GM12891 (cell line): ENCODE measurements around the gene LRMDA.

ENCODE experiments used
- DNase-seq: peaks from one replicate; pipeline ENCODE4 v3.0.0; 2011; ENCODE audit warnings: low spot score; ENCODE audit not compliant: insufficient read length
- FAIRE-seq: peaks from 2 replicates; lab custom pipeline; 2011; peaks lifted over from hg19 to GRCh38; lab: Jason Lieb, UNC
- PAX5 ChIP-seq: IDR thresholded peaks from 2 replicates; pipeline ENCODE4 v1.6.1; 2011; ENCODE audit warnings: low read length, moderate library complexity, mild to moderate bottlenecking; ENCODE audit not compliant: insufficient read depth, severe bottlenecking
- POLR2A ChIP-seq: IDR thresholded peaks from 2 replicates; pipeline ENCODE4 v1.6.1; 2011; ENCODE audit warnings: low read depth, low read length, control low read depth
- POLR2AphosphoS5 ChIP-seq: IDR thresholded peaks from 2 replicates; pipeline ENCODE4 v1.6.1; 2011; ENCODE audit warnings: low read depth, low read length, control low read depth
- POU2F2 ChIP-seq: IDR thresholded peaks from 2 replicates; pipeline ENCODE4 v1.6.1; 2011; ENCODE audit warnings: low read depth, mild to moderate bottlenecking, control low read depth, low read length, moderate library complexity
- SPI1 ChIP-seq: IDR thresholded peaks from 2 replicates; pipeline ENCODE4 v1.6.1; 2011; ENCODE audit warnings: low read depth, low read length, control low read depth
- TAF1 ChIP-seq: IDR thresholded peaks from 2 replicates; pipeline ENCODE4 v1.6.1; 2011; ENCODE audit warnings: low read depth, low read length, control low read depth

The LRMDA gene

GRCh38 chr10:76251841-76252671, 820.6 kb downstream of the LRMDA start:
- no peak for DNase-seq
- no peak for TF ChIP-seq POU2F2
- no peak for TF ChIP-seq POLR2AphosphoS5
- no peak for TF ChIP-seq SPI1
- no peak for TF ChIP-seq PAX5
- no peak for TF ChIP-seq POLR2A
- TF ChIP-seq TAF1 = no peak
- no peak for FAIRE-seq

GRCh38 chr10:76252733-76253132, 821.3 kb downstream of the LRMDA start:
- FAIRE-seq = no peak
- no peak for DNase-seq
- TF ChIP-seq POLR2AphosphoS5 = no peak
- TF ChIP-seq SPI1 = no peak
- no peak for TF ChIP-seq PAX5
- no peak for TF ChIP-seq TAF1
- no peak for TF ChIP-seq POU2F2
- no peak for TF ChIP-seq POLR2A

DNA sequence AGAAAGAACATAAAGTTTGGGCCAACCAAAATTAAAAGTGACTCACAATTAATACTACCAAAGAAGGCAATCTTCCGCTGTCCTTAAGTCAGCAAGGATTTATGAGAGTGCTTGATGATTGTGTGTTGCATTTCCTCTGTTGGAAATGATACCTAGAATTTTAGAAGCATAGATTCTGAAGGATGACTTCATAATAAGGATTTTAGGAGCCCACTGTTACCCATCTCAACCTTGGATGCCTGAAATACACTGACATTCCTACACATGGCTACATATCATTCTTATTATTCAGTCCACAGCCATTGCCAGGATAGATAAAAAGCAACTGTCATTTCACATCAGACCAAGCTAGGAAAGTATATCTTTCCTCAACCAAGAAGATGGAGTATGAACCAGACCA, 823.8 kb downstream of the LRMDA start:
- TF ChIP-seq POU2F2 (no peak), PAX5 (no peak), POLR2AphosphoS5 (no peak), POLR2A (no peak), SPI1 (no peak), TAF1 (no peak)
- DNase-seq = no peak
- no peak for FAIRE-seq

GRCh38 chr10:76257816-76258215, 826.4 kb downstream of the LRMDA start:
- no peak for TF ChIP-seq POU2F2
- FAIRE-seq (no peak), DNase-seq (no peak)

DNA sequence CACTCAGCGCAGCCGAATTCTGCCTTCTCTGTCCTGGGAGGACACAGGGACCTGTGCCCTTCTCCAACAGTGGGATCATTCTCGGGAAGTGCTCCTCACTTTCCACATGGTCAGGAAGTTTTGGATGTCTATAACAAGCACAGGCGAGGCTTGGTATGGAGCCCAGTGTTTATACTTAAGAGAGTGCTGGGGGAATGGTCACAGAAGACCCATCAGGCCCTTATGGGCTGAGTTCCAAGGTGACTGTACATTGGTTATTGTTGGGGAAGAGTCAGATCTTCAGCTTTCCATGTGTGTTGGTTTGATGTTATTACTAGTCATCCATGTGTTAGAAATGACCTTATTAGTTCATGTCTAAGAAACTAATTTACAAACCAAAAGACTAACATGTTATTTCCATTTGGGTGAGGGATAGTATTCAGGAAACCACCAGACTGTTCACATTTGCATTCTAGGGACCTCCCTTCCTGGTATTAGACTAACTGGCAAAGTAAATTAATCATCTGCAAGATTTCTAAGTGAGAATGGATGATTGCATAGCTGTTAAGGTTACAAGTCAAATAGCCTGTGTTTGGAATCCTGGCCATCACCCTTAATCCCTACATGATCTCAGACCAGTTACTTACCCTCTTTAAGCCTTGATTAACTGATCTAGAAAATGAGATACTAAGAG, 834.2 kb downstream of the LRMDA start:
- FAIRE-seq = no peak
- DNase-seq = no peak

GRCh38 chr10:76268530-76268929, 837.1 kb downstream of the LRMDA start:
- TF ChIP-seq SPI1 = no peak
- DNase-seq (no peak), FAIRE-seq (no peak)

More for the DNA sequence above, 834.2 kb downstream of the LRMDA start:
- TF ChIP-seq TAF1 (no peak), POU2F2 (no peak)

DNA sequence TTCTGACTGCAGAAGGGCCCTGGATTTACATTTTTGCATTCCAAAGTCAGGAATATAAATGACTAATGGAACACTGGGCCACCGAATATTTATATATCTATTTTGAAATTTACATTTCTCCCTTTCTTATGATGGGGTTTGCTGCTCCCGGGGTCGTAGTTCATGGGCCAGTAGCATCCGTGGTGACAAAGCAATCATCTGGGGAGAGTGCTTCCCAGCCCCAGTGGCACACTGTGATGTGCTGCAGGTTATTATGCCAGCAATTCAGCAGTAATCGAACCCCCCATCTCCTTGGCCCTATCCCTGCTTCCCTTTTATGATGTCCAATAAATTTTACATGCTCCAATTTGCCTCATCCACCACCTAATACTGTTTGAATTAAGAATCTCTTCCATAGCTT, 837.5 kb downstream of the LRMDA start:
- DNase-seq (no peak), FAIRE-seq (no peak)
- TF ChIP-seq POLR2AphosphoS5 = no peak

- TF ChIP-seq SPI1 (no peak), TAF1 (no peak), POLR2AphosphoS5 (no peak), POLR2A (no peak), POU2F2 (no peak), PAX5 (no peak)
- FAIRE-seq (no peak), DNase-seq (no peak)
These were observed 839.0 kb downstream of the LRMDA start for GRCh38 chr10:76270464-76270863.

DNA sequence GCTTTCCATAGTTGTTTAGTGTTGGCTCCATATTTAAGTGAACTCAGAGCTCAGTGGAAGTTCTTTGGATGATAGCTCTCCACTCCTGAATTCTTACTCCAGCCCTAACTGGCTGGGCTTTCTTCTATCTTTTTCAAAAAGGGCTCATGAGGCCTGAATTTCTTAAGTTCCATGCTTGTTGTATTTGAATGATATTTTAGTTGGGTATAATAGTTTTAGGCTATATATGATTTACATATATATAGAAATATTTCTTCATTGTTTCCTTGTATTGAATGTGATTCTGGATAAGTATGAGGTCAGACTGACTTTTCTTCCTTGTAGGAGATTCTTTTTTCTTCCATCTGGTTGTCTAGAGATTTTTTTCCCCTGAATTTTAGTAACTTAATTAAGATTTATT, 843.5 kb downstream of the LRMDA start:
- no peak for FAIRE-seq
- no peak for DNase-seq
- TF ChIP-seq SPI1 (no peak), TAF1 (no peak), PAX5 (no peak), POLR2AphosphoS5 (no peak), POLR2A (no peak), POU2F2 (no peak)

GRCh38 chr10:76278811-76279460, 847.5 kb downstream of the LRMDA start:
- FAIRE-seq (no peak), DNase-seq (no peak)
- TF ChIP-seq POLR2A (no peak), PAX5 (no peak), POLR2AphosphoS5 (no peak), SPI1 (no peak), TAF1 (no peak), POU2F2 (no peak)
